SJCRH30 (cell line): Measurements from ENCODE around the gene RBKS. TPM values are rescaled to one million over a fixed set of nuclear protein-coding genes. Genes with fewer than 3 reads are reported as not detected.

Experiments used
- total RNA-seq: library from RNA; depleted of rRNA; stranded (reverse); fragments of >200 nt; shearing (Covaris generic); gene quantifications from 2 replicates; pipeline ENCODE4 v1.2.3, GENCODE V29; 2014; rRNA removed

RBKS gene
- total RNA-seq, 1 experiment from 2014 or later, result 0.20 TPM

Other genes starting within 250 kb of the RBKS start
- gene SUPT7L, start 226.8 kb downstream of the RBKS start, total RNA-seq, result 48.5 and 51.2 TPM in 2 replicates
- 36.0 and 41.6 TPM in 2 replicates for gene SLC4A1AP, start 226.5 kb downstream of the RBKS start, total RNA-seq
- gene MRPL33, start 118.7 kb downstream of the RBKS start, total RNA-seq, result 180 and 212 TPM in 2 replicates
- 33.2 and 37.3 TPM in 2 replicates for gene BABAM2, start 342 bp upstream of the RBKS start, total RNA-seq